HG03139 (cell line): ENCODE measurements around the gene PPM1B.
"Not testable (repeated sequence)": the region's sequence is repeated elsewhere in the genome, so short reads cannot be mapped to it uniquely, and the experiment has no call there.

ENCODE experiments used
- ATAC-seq: cut with Tn5 transposase; IDR thresholded peaks from one replicate; pipeline ENCODE4 v1.9.1; 2021; ENCODE audit not compliant: unreplicated experiment

The PPM1B gene

GRCh38 chr2:44195714-44196113, 27.0 kb downstream of the PPM1B start:
- no peak for ATAC-seq

DNA sequence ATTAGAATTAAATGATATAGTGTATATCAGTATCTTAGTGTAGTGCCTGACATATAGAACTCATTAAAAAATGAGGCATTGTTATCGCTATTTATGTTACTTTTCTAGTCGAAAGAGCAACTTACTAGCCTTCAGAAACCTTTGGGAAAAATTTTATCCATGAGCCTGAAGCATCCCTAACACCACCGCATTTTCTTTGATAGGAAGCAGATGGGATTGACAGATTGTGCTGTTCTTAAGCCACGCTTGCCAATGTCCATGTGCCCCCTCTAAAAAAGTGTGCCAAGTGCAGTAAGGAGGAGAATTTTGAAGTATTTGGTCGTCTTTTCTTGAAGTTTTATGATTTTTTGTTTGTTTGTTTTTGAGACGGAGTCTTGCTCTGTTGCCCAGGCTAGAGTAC, 29.1 kb downstream of the PPM1B start:
- no peak for ATAC-seq

GRCh38 chr2:44200011-44200410, 31.3 kb downstream of the PPM1B start:
- ATAC-seq = no peak

GRCh38 chr2:44200759-44201158, 32.1 kb downstream of the PPM1B start:
- no peak for ATAC-seq

DNA sequence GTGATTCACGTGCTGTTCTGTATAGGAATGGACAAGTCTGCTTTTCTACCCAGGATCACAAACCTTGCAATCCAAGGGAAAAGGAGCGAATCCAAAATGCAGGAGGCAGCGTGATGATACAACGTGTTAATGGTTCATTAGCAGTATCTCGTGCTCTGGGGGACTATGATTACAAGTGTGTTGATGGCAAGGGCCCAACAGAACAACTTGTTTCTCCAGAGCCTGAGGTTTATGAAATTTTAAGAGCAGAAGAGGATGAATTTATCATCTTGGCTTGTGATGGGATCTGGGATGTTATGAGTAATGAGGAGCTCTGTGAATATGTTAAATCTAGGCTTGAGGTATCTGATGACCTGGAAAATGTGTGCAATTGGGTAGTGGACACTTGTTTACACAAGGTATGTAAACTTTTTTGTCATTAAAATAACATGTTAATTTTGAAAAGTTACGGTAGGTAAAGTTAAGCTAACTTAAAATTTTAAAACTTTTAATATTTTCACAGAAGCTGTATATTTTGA, 33.0 kb downstream of the PPM1B start:
- no peak for ATAC-seq

DNA sequence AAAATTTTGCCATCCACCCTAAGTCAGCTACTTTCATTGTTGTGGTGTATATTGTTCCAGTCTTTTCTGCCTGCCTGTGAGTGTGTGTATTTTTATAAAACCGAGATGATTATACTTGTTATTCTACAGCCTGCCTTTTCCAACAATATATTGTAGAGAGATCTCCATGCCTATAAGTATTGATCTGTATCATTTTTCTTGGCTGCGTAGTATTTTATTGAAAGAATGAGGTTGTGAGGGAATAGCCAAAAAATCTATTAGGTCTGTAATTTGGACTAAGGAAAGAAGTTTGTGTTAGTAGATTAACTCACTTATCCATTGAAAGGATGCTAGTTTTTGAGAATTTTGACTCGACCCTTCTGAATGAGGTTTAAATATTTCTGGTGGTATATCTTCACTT, 34.9 kb downstream of the PPM1B start:
- no peak for ATAC-seq

GRCh38 chr2:44205169-44205568, 36.5 kb downstream of the PPM1B start:
- no peak for ATAC-seq

GRCh38 chr2:44207102-44207501, 38.4 kb downstream of the PPM1B start:
- no peak for ATAC-seq

GRCh38 chr2:44207648-44208047, 39.0 kb downstream of the PPM1B start:
- ATAC-seq = not testable (repeated sequence)

DNA sequence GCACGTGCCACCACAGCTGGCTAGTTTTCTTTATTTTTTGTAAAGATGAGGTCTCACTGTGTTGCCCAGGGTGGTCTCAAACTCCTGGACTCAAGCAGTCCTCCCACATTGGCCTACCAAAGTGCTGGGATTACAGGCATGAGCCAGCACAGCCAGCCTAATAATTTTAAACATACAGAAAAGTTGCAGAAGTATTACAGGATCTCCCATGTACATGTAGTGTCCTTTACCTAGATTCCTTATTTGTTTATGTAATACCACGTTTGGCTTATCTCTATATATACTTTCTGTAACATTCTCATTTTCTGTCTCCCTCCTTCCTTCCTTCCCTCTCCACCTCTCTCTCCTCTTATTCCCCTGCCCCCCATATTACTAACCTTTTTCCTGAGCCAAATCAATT, 41.7 kb downstream of the PPM1B start:
- ATAC-seq = no peak

- ATAC-seq = no peak
These were observed 42.5 kb downstream of the PPM1B start for GRCh38 chr2:44211183-44211582.

- no peak for ATAC-seq
These were observed 43.6 kb downstream of the PPM1B start for GRCh38 chr2:44212302-44212701.

DNA sequence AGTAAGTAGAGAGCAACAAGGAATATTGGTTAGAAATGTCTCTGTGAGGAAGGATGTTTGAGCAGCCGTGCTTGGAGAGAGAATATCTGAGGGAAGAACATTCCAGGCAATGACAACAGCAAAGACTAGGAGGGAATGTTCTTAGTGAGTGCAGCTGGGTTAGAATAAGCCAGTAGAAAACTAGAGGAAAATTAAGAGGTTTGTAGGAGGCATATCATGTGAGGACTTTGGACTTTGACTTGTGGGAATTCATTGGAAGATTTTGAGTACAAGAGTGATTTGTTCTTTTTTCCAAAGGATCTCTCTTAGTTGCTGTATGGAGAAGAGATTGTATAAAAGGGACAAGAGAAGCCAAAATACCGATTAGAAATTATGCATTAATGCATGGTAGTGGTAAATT, 47.2 kb downstream of the PPM1B start:
- no peak for ATAC-seq

GRCh38 chr2:44218771-44219170, 50.1 kb downstream of the PPM1B start:
- ATAC-seq = no peak

GRCh38 chr2:44226753-44227152, 58.1 kb downstream of the PPM1B start:
- ATAC-seq = no peak

- ATAC-seq = no peak
These were observed 61.7 kb downstream of the PPM1B start for GRCh38 chr2:44230378-44230777.

DNA sequence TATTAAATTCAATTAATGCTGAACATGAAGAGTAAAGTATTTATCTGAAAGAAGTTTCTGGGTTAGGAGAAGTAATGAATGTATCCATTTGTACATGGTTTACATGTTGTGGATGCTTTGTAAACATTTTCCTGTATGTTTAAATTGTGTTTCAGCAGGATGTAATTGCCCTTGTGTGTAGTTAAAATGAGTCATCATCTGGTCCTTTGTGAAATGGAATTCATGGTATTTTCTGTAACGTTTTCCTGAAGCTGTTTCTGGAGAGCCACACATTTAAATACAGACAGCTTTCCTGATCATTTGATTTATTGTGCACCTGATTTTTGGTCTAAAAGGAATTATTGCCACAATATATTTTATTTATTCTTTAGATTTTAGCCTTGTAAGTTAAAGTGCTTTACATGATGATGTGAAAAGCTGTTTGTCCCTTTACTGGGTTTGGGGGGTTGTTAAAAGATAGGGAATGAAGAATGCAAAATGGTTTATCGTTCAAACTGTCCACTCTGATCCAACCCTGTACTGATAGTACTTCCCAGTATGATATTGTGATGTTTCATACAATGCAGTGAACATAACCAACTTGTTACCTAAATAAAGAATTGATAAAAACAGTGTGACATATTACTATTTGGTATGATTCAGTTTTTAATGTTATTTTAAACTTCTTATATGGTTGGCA, 64.9 kb downstream of the PPM1B start:
- no peak for ATAC-seq

GRCh38 chr2:44237221-44237620, 68.5 kb downstream of the PPM1B start:
- no peak for ATAC-seq

DNA sequence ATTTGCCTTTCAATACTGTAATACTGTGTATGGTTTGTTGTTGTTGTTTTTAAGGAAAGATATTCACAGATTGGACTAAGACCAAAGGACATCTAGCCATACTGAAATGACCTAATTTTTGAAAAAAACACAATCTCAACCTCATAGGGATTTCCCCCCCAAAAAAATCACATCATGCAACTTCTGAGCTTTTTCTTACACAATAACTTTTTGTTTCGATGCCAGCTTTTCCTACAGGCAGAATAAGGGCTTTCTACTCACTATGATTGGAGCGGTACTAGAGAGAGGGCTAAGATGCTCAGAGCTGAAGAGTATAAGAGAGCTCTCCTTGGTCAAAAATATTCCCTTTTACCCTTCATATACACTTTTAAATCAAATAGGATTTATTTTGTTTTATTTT, 74.2 kb downstream of the PPM1B start:
- no peak for ATAC-seq

- no peak for ATAC-seq
These were observed 75.6 kb downstream of the PPM1B start for GRCh38 chr2:44244135-44244871.

GRCh38 chr2:44245083-44245861, 76.6 kb downstream of the PPM1B start:
- ATAC-seq = no peak

DNA sequence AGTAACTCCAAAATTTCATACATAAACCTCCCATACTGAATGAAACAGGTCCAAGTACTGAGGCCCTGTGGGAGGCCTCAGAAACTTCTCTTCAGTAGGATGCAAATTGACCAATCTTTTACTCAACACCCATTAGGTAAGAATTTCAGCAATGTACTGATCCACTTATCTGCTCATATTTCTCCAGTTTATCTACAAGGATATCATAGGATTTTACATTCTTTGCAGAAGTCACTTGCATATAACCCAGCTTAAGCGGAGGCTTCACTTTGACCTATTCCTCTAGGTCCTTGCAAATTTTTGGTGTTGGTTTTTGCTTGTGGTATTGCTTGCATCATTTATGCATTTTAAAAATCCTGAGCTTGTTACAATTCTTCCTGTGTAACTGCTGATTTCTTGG, 77.8 kb downstream of the PPM1B start:
- ATAC-seq = no peak
